Activated CD4-positive, alpha-beta memory T cell treated with anti-CD3 and anti-CD28 coated beads for 36 hours (primary cell): Measurements from ENCODE around the gene CALB2. TPM values are rescaled to one million over a fixed set of nuclear protein-coding genes. Genes with fewer than 3 reads are reported as not detected.
A peak's percentile ranks its signal among the peaks of the same experiment; 100 is the strongest.
"Not testable (repeated sequence)": the region's sequence is repeated elsewhere in the genome, so short reads cannot be mapped to it uniquely, and the experiment has no call there.

Experiments used
- CTCF ChIA-PET: fragments of 350-600 bp; sonication (Branson Sonifier 250); formaldehyde crosslinking; loops from one replicate; lab custom pipeline; 2021; ENCODE audit warnings: antibody characterized with exemption, inconsistent platforms; lab: Charles Lee
- POLR2A ChIA-PET: fragments of 350-600 bp; sonication (Branson Sonifier 250); formaldehyde crosslinking; loops from one replicate; lab custom pipeline; 2021; ENCODE audit warnings: antibody characterized with exemption; lab: Charles Lee
- DNase-seq: peaks from one replicate; pipeline ENCODE4 v3.0.0-alpha.2; 2020
- H3K27ac Mint-ChIP-seq: one replicate; pipeline ENCODE4 v1.8.0; 2021; ENCODE audit warnings: mixed read lengths
- H3K27me3 Mint-ChIP-seq: one replicate; pipeline ENCODE4 v1.8.0; 2021; ENCODE audit warnings: mixed read lengths
- H3K36me3 Mint-ChIP-seq: one replicate; pipeline ENCODE4 v1.8.0; 2021; ENCODE audit warnings: mixed read lengths
- H3K4me1 Mint-ChIP-seq: one replicate; pipeline ENCODE4 v1.8.0; 2021; ENCODE audit warnings: low read depth, mixed read lengths
- H3K4me3 Mint-ChIP-seq: one replicate; pipeline ENCODE4 v1.8.0; 2021; ENCODE audit warnings: mild to moderate bottlenecking, mixed read lengths
- H3K9me3 Mint-ChIP-seq: one replicate; pipeline ENCODE4 v1.8.0; 2021; ENCODE audit warnings: mixed read lengths
- intact Hi-C: fragments of 100-400 bp; cut with micrococcal nuclease; formaldehyde crosslinking; loops from one replicate; pipeline ENCODE4 v1.15.1; 2023
- total RNA-seq, 2 experiments: library from RNA; stranded (reverse); gene quantifications; one replicate each; pipeline ENCODE4 v1.2.3, GENCODE V29; 2021

CALB2 gene
- total RNA-seq, 2 experiments from 2014 or later = not detected

GRCh38 chr16:71356051-71356740 is 2.3 kb upstream of the CALB2 start:
- POLR2A ChIA-PET = no interaction called here

DNA sequence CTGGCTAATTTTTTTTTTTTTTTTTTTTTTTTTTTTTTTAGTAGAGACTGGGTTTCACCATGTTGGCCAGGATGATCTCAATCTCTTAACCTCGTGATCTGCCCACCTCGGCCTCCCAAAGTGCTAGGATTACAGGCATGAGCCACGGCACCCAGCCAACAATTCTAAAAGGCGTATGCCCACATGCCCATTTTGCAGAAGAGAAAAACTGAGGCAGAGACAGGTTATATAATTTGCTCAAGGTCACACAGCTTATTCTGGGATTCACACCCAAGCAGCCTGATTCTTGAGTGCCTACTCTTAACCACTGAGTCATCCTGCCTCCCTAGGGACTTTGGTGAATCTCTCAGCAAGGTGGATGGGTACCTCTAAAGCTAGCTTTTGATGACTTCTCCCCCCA is 1.6 kb upstream of the CALB2 start:
- DNase-seq, H3K27ac Mint-ChIP-seq, H3K4me1 Mint-ChIP-seq, intact Hi-C loops, H3K4me3 Mint-ChIP-seq, H3K9me3 Mint-ChIP-seq, H3K36me3 Mint-ChIP-seq, POLR2A ChIA-PET: not testable (repeated sequence)
- CTCF ChIA-PET = interaction anchor here (1.0 to 2.3 kb wide), 6 partner anchors 9 to 586 kb away, joined by 3 to 7 read pairs (median 4); no protein-coding TSS in a partner anchor
- peaks cover 13% of the 10 kb centered on the region for H3K27me3 Mint-ChIP-seq

More at GRCh38 chr16:71356051-71356740, 2.3 kb upstream of the CALB2 start:
- H3K36me3 Mint-ChIP-seq = no peaks in the 10 kb centered on the region
- no peak for DNase-seq
- H3K4me1 Mint-ChIP-seq = no peaks in the 10 kb centered on the region
- peaks cover 13% of the 10 kb centered on the region for H3K27me3 Mint-ChIP-seq
- H3K4me3 Mint-ChIP-seq = no peak overlapping the region
- intact Hi-C loops = no loop called here
- H3K9me3 Mint-ChIP-seq = no peaks in the 10 kb centered on the region
- no peak overlapping the region for H3K27ac Mint-ChIP-seq
- CTCF ChIA-PET = interaction anchor here (1.0 kb wide), 1 partner anchor 45 kb away, joined by 4 read pairs; no protein-coding TSS in a partner anchor

GRCh38 chr16:71357681-71358080 is 842 bp upstream of the CALB2 start:
- POLR2A ChIA-PET = no interaction called here
- CTCF ChIA-PET = interaction anchor here (1.0 to 2.3 kb wide), 8 partner anchors 10 to 586 kb away, joined by 3 to 7 read pairs (median 4); no protein-coding TSS in a partner anchor
- H3K9me3 Mint-ChIP-seq = no peaks in the 10 kb centered on the region

DNA sequence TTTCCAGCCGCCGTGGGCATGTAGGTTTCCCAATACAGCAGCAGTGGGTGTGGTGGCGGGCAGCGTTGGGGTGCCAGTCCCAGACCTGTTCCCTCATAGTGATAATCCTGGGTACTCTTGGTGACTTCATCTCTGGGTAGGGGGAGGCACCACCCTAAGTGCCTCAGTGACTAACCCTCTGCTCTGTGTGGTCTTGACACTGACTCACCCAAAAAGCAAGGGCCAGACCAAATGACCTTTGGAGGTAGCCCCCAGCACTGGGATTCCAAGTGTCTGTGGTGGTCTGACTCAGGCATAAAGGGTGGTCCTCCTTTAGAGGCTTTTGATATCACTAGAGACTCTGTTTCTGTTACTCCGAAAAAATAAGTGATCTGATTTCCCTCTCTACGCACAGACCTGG is 908 bp downstream of the CALB2 start:
- no peak overlapping the region for H3K4me3 Mint-ChIP-seq
- no peaks in the 10 kb centered on the region for H3K36me3 Mint-ChIP-seq
- no peaks in the 10 kb centered on the region for H3K9me3 Mint-ChIP-seq
- H3K4me1 Mint-ChIP-seq = no peaks in the 10 kb centered on the region
- intact Hi-C loops = no loop called here
- no peak overlapping the region for H3K27ac Mint-ChIP-seq
- ChIA-PET CTCF (interaction anchor here (0.9 kb wide), 2 partner anchors 48 to 75 kb away, joined by 3 read pairs; no protein-coding TSS in a partner anchor), POLR2A (no interaction called here)
- H3K27me3 Mint-ChIP-seq = peaks cover 14% of the 10 kb centered on the region
- no peak for DNase-seq

More at GRCh38 chr16:71357681-71358080, 842 bp upstream of the CALB2 start:
- H3K36me3 Mint-ChIP-seq = no peaks in the 10 kb centered on the region
- H3K27ac Mint-ChIP-seq = no peak overlapping the region
- DNase-seq = no peak
- H3K4me1 Mint-ChIP-seq = no peaks in the 10 kb centered on the region
- intact Hi-C loops = no loop called here
- peaks cover 13% of the 10 kb centered on the region for H3K27me3 Mint-ChIP-seq
- H3K4me3 Mint-ChIP-seq = no peak overlapping the region

GRCh38 chr16:71360378-71360777 is 1.9 kb downstream of the CALB2 start:
- no peaks in the 10 kb centered on the region for H3K4me1 Mint-ChIP-seq
- H3K27me3 Mint-ChIP-seq = peaks cover 11% of the 10 kb centered on the region
- H3K36me3 Mint-ChIP-seq = no peaks in the 10 kb centered on the region
- H3K9me3 Mint-ChIP-seq = no peaks in the 10 kb centered on the region
- intact Hi-C loops = loop anchor here (5.0 kb wide), 1 partner anchor 683 kb away; no protein-coding TSS in a partner anchor
- H3K4me3 Mint-ChIP-seq = no peak overlapping the region
- ChIA-PET CTCF (no interaction called here), POLR2A (no interaction called here)
- DNase-seq = no peak
- no peak overlapping the region for H3K27ac Mint-ChIP-seq

- Mint-ChIP-seq H3K27ac (no peak overlapping the region), H3K9me3 (no peaks in the 10 kb centered on the region), H3K4me1 (no peaks in the 10 kb centered on the region), H3K36me3 (no peaks in the 10 kb centered on the region), H3K27me3 (peaks cover 17% of the 10 kb centered on the region), H3K4me3 (no peak overlapping the region)
- intact Hi-C loops = loop anchor here (5.0 kb wide), 1 partner anchor 687 kb away; no protein-coding TSS in a partner anchor
- ChIA-PET POLR2A (no interaction called here), CTCF (no interaction called here)
- DNase-seq = no peak
Measured at GRCh38 chr16:71364133-71364681, 5.7 kb downstream of the CALB2 start.

GRCh38 chr16:71365021-71365420 is 6.5 kb downstream of the CALB2 start:
- H3K27me3 Mint-ChIP-seq = peaks cover 12% of the 10 kb centered on the region
- CTCF ChIA-PET = no interaction called here

DNA sequence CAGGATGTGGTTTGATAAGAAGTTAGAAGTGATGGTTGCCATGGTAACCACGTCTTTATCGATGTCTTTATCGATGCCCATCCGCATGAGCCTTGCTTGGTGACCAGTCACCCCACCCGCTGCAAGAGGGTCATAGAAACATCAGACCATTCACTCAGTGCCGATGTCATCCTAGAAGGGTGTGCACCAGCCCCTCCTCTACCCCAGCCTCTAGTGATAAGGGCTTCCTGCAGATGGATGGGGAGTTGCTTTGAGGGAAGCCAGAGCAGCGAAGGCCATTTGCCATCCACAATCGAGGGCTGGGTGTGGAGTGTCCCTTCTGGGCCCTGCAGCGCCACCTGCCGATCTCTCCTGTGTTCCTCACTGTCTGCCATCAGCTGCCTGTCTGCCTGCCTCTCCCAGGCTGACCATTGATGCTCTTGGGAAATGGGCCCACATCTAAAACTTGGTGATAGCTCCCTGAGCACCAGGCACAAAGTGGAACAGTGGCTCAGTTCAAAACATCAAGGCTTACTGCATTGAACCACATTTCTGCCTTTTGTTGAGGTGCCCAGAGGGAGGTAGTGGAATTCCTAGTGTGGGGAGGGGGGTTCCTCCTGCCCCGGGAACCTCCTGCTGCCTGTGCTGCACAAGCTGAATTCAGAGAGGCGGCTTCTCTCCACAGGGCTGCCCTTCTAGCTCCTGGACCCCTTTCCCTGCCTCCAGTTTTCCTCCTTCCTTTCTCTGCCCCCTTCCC is 8.9 kb downstream of the CALB2 start:
- peak; percentile 59 for DNase-seq
- no peaks in the 10 kb centered on the region for H3K36me3 Mint-ChIP-seq
- ChIA-PET POLR2A (no interaction called here), CTCF (interaction anchor here (0.5 to 1.2 kb wide), 6 partner anchors 9 to 651 kb away, joined by 3 to 4 read pairs (median 3); partner anchors contain the start of gene CALB2)
- intact Hi-C loops = no loop called here
- no peak overlapping the region for H3K27ac Mint-ChIP-seq
- no peaks in the 10 kb centered on the region for H3K9me3 Mint-ChIP-seq
- no peak overlapping the region for H3K4me3 Mint-ChIP-seq
- no peaks in the 10 kb centered on the region for H3K4me1 Mint-ChIP-seq
- H3K27me3 Mint-ChIP-seq = peaks cover 15% of the 10 kb centered on the region

More at GRCh38 chr16:71365021-71365420, 6.5 kb downstream of the CALB2 start:
- no peaks in the 10 kb centered on the region for H3K9me3 Mint-ChIP-seq
- intact Hi-C loops = no loop called here
- no peaks in the 10 kb centered on the region for H3K4me1 Mint-ChIP-seq
- no peak overlapping the region for H3K4me3 Mint-ChIP-seq
- no peak overlapping the region for H3K27ac Mint-ChIP-seq
- POLR2A ChIA-PET = no interaction called here
- H3K36me3 Mint-ChIP-seq = no peaks in the 10 kb centered on the region
- DNase-seq = no peak

DNA sequence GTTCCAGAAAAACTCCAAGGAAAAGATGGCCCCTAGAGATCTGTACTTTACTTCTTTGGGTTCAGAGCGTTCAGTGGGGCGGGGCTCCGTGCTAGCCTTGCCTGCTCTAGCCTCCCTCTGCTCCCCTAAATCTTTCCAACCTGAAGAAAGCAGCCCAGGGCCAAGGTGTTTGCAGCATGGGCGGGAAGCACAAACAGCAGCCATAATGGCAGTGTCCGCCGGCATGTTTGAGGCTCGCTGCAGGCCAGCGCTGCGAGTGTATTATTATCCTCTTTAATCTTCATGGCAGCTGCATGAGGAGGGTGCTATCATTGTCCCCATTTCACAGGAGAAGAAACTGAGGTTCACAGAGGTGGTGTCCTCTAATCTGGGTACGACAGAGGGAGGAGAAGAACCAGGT is 10.4 kb downstream of the CALB2 start:
- ChIA-PET CTCF (no interaction called here), POLR2A (no interaction called here)
- no peak overlapping the region for H3K4me3 Mint-ChIP-seq
- no peaks in the 10 kb centered on the region for H3K36me3 Mint-ChIP-seq
- H3K27ac Mint-ChIP-seq = no peak overlapping the region
- peaks cover 20% of the 10 kb centered on the region for H3K27me3 Mint-ChIP-seq
- no peaks in the 10 kb centered on the region for H3K4me1 Mint-ChIP-seq
- H3K9me3 Mint-ChIP-seq = no peaks in the 10 kb centered on the region
- intact Hi-C loops = no loop called here
- DNase-seq = no peak

- CTCF ChIA-PET = no interaction called here
- no peak for DNase-seq
- Mint-ChIP-seq H3K36me3 (no peaks in the 10 kb centered on the region), H3K27ac (no peak overlapping the region), H3K27me3 (peaks cover 18% of the 10 kb centered on the region), H3K9me3 (no peaks in the 10 kb centered on the region), H3K4me1 (no peaks in the 10 kb centered on the region), H3K4me3 (no peak overlapping the region)
- POLR2A ChIA-PET = no interaction called here
- intact Hi-C loops = no loop called here
Measured at GRCh38 chr16:71369494-71369893, 11.0 kb downstream of the CALB2 start.

DNA sequence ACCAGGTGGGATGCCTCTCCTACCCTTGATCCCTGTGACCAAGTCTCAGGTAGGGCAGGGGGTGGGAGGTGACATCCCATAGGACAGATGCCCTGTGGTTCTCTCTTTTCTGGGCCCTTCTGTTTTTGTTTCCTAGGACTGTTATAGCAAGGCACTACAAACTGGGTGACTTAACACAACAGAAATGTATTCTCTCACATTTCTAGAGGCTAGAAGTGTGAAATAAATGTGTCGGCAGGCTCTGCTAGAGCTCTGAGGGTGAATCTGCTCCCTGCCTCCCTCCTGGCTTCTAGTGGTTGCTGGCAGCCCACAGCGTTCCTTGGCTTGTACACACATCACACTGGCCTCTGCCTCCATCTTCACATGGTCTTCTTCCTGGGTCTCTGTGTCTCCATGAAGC is 12.7 kb downstream of the CALB2 start:
- ChIA-PET CTCF (no interaction called here), POLR2A (no interaction called here)
- Mint-ChIP-seq H3K27me3 (peaks cover 18% of the 10 kb centered on the region), H3K9me3 (no peaks in the 10 kb centered on the region), H3K36me3 (no peaks in the 10 kb centered on the region), H3K4me1 (no peaks in the 10 kb centered on the region), H3K27ac (no peak overlapping the region), H3K4me3 (no peak overlapping the region)
- intact Hi-C loops = no loop called here
- DNase-seq = no peak

GRCh38 chr16:71373073-71373472 is 14.6 kb downstream of the CALB2 start:
- no peak overlapping the region for H3K4me3 Mint-ChIP-seq
- no peak for DNase-seq
- H3K4me1 Mint-ChIP-seq = no peaks in the 10 kb centered on the region
- H3K9me3 Mint-ChIP-seq = no peaks in the 10 kb centered on the region
- no peaks in the 10 kb centered on the region for H3K36me3 Mint-ChIP-seq
- intact Hi-C loops = no loop called here
- H3K27me3 Mint-ChIP-seq = peaks cover 14% of the 10 kb centered on the region
- ChIA-PET CTCF (no interaction called here), POLR2A (interaction anchor here (0.6 kb wide), 1 partner anchor 26 kb away, joined by 4 read pairs; no protein-coding TSS in a partner anchor)
- no peak overlapping the region for H3K27ac Mint-ChIP-seq
